H9 (cell line): ENCODE results near the gene BTRC. TPM values are rescaled to one million over a fixed set of nuclear protein-coding genes. Genes with fewer than 3 reads are reported as not detected.

Experiments used
- DNase-seq: peaks from one replicate; pipeline ENCODE4 v3.0.0-alpha.2; 2017
- H2AFZ ChIP-seq: one replicate; pipeline ENCODE4 v1.6.1; 2013; ENCODE audit warnings: mild to moderate bottlenecking, low read length, control low read depth, moderate library complexity
- H2AK5ac ChIP-seq: 2 replicates; pipeline ENCODE4 v1.6.1; 2013; ENCODE audit warnings: low read length, control low read depth, mixed read lengths; ENCODE audit not compliant: insufficient read length
- H2BK120ac ChIP-seq: one replicate; pipeline ENCODE4 v1.6.1; 2013; ENCODE audit warnings: low read depth, mild to moderate bottlenecking, low read length, control low read depth, inconsistent platforms; ENCODE audit not compliant: poor library complexity, severe bottlenecking
- H2BK12ac ChIP-seq: 2 replicates; pipeline ENCODE4 v1.6.1; 2013; ENCODE audit warnings: low read length, control low read depth, mixed read lengths, low read depth; ENCODE audit not compliant: insufficient read length
- H2BK15ac ChIP-seq: 2 replicates; pipeline ENCODE4 v1.6.1; 2013; ENCODE audit warnings: low read depth, low read length, control low read depth
- H2BK20ac ChIP-seq: one replicate; pipeline ENCODE4 v1.6.1; 2013; ENCODE audit warnings: low read depth, mild to moderate bottlenecking, low read length, control low read depth, inconsistent platforms; ENCODE audit not compliant: poor library complexity, severe bottlenecking
- H2BK5ac ChIP-seq: 2 replicates; pipeline ENCODE4 v1.6.1; 2013; ENCODE audit warnings: low read length, control low read depth, mixed read lengths; ENCODE audit not compliant: insufficient read length
- H3K14ac ChIP-seq: 2 replicates; pipeline ENCODE4 v1.6.1; 2013; ENCODE audit warnings: low read length, control low read depth; ENCODE audit not compliant: insufficient read depth
- H3K18ac ChIP-seq: 2 replicates; pipeline ENCODE4 v1.6.1; 2013; ENCODE audit warnings: low read depth, mild to moderate bottlenecking, mixed read lengths, low read length, control low read depth; ENCODE audit not compliant: insufficient read length
- H3K23ac ChIP-seq: 2 replicates; pipeline ENCODE4 v1.6.1; 2013; ENCODE audit warnings: low read length, control low read depth, mixed read lengths, low read depth; ENCODE audit not compliant: insufficient read length
- H3K23me2 ChIP-seq: 2 replicates; pipeline ENCODE4 v1.6.1; 2013; ENCODE audit warnings: low read depth, mild to moderate bottlenecking, mixed read lengths, low read length, control low read depth; ENCODE audit not compliant: insufficient read length, poor library complexity, severe bottlenecking
- H3K27ac ChIP-seq: 2 replicates; pipeline ENCODE4 v1.5.1; 2013; ENCODE audit warnings: low read length, control low read depth, mixed read lengths, low read depth; ENCODE audit not compliant: insufficient read length
- H3K27me3 ChIP-seq: 2 replicates; pipeline ENCODE4 v1.6.1; 2013; ENCODE audit warnings: low read length, control low read depth, inconsistent platforms; ENCODE audit not compliant: insufficient read depth
- H3K4ac ChIP-seq: 2 replicates; pipeline ENCODE4 v1.6.1; 2013; ENCODE audit warnings: low read depth, mild to moderate bottlenecking, control low read depth, inconsistent platforms, low read length, moderate library complexity
- H3K4me1 ChIP-seq: 2 replicates; pipeline ENCODE4 v1.6.1; 2013; ENCODE audit warnings: low read length, control low read depth, inconsistent platforms; ENCODE audit not compliant: insufficient read depth
- H3K4me2 ChIP-seq: 2 replicates; pipeline ENCODE4 v1.6.1; 2013; ENCODE audit warnings: low read length, control low read depth, mixed read lengths; ENCODE audit not compliant: insufficient read length, insufficient read depth
- H3K56ac ChIP-seq: 2 replicates; pipeline ENCODE4 v1.6.1; 2013; ENCODE audit warnings: low read depth, mild to moderate bottlenecking, mixed read lengths, low read length, control low read depth; ENCODE audit not compliant: insufficient read length
- H3K79me1 ChIP-seq: 2 replicates; pipeline ENCODE4 v1.6.1; 2013; ENCODE audit warnings: low read depth, mild to moderate bottlenecking, moderate library complexity, low read length, control low read depth, inconsistent platforms; ENCODE audit not compliant: insufficient read depth, poor library complexity, severe bottlenecking
- H3K79me2 ChIP-seq: 2 replicates; pipeline ENCODE4 v1.6.1; 2013; ENCODE audit warnings: low read length, control low read depth, inconsistent platforms; ENCODE audit not compliant: insufficient read depth
- H3K9ac ChIP-seq: 2 replicates; pipeline ENCODE4 v1.6.1; 2013; ENCODE audit warnings: low read length, control low read depth, mixed read lengths; ENCODE audit not compliant: insufficient read length; ENCODE audit errors: extremely low read depth
- H3K9me3 ChIP-seq: one replicate; pipeline ENCODE4 v1.6.1; 2013; ENCODE audit warnings: low read depth, low read length, inconsistent platforms; ENCODE audit not compliant: control insufficient read depth
- H3T11ph ChIP-seq: one replicate; pipeline ENCODE4 v1.6.1; 2013; ENCODE audit warnings: mild to moderate bottlenecking, low read length, control low read depth, inconsistent platforms
- H4K20me1 ChIP-seq: one replicate; pipeline ENCODE4 v1.6.1; 2013; ENCODE audit not compliant: control insufficient read depth, insufficient read length, insufficient read depth
- H4K5ac ChIP-seq: 2 replicates; pipeline ENCODE4 v1.6.1; 2013; ENCODE audit warnings: low read depth, mild to moderate bottlenecking, mixed read lengths, low read length, control low read depth; ENCODE audit not compliant: insufficient read length
- H4K8ac ChIP-seq: replicated peaks from 2 replicates; pipeline ENCODE4 v1.6.1; 2013; ENCODE audit warnings: low read length, control low read depth, mixed read lengths, low read depth; ENCODE audit not compliant: insufficient read length
- H4K91ac ChIP-seq: 2 replicates; pipeline ENCODE4 v1.6.1; 2013; ENCODE audit warnings: low read depth, mild to moderate bottlenecking, moderate library complexity, mixed read lengths, low read length, control low read depth; ENCODE audit not compliant: insufficient read length
- H3K27ac Mint-ChIP-seq, 3 experiments: 2 replicates in 2 of 3; 3 replicates in 1 of 3; pipeline ENCODE4 v1.8.0; 2020 to 2021; ENCODE audit warnings: mixed read lengths in 3 of 3, mild to moderate bottlenecking in 1 of 3, moderate library complexity in 1 of 3
- H3K27me3 Mint-ChIP-seq: 2 replicates; pipeline ENCODE4 v1.8.0; 2021; ENCODE audit warnings: low read depth, mild to moderate bottlenecking, moderate library complexity, mixed read lengths
- H3K36me3 Mint-ChIP-seq, 3 experiments: 2 replicates in 2 of 3; 3 replicates in 1 of 3; pipeline ENCODE4 v1.8.0; 2020 to 2021; ENCODE audit warnings: low read depth in 3 of 3, mixed read lengths in 3 of 3; ENCODE audit not compliant: insufficient read depth in 1 of 3
- H3K4me1 Mint-ChIP-seq, 2 experiments: 2 replicates each; pipeline ENCODE4 v1.8.0; 2020; ENCODE audit warnings: mixed read lengths in 2 of 2
- H3K4me3 Mint-ChIP-seq, 2 experiments: 2 replicates in 1 of 2; 3 replicates in 1 of 2; pipeline ENCODE4 v1.8.0; 2020 to 2021; ENCODE audit warnings: mild to moderate bottlenecking in 2 of 2, mixed read lengths in 2 of 2, moderate library complexity in 1 of 2
- H3K9me3 Mint-ChIP-seq, 2 experiments: 2 replicates in 1 of 2; 3 replicates in 1 of 2; pipeline ENCODE4 v1.8.0; 2020; ENCODE audit warnings: mild to moderate bottlenecking in 2 of 2, mixed read lengths in 2 of 2, moderate library complexity in 1 of 2
- CTCF ChIP-seq: fragments of 200-600 bp; sonication (generic); conservative IDR thresholded peaks from 3 replicates; pipeline ENCODE4 v1.8.0; 2021; ENCODE audit warnings: antibody characterized with exemption, mild to moderate bottlenecking
- WGBS: extraction: QIAGEN DNeasy Blood & Tissue Kit; methylation state at CpG from one replicate; pipeline ENCODE4 v1.1.7; 2013; ENCODE audit warnings: missing lambda C conversion rate, low lambda C conversion rate, mixed read lengths; ENCODE audit not compliant: insufficient read length; ENCODE audit errors: extremely low coverage; 5-methylcytosine and 5-hydroxymethylcytosine counted together
- total RNA-seq: library from RNA; stranded (reverse); gene quantifications from 2 replicates; pipeline ENCODE4 v1.2.1, GENCODE V29; 2021

The BTRC gene
- total RNA-seq, 1 experiment from 2014 or later: 24.2 TPM

GRCh38 chr10:101579516-101579870, 225.5 kb downstream of the BTRC start:
- Histone ChIP-seq H4K5ac (no peak overlapping the region), H2BK20ac (no peak overlapping the region), H3K23me2 (no peaks in the 10 kb centered on the region), H2AK5ac (no peak overlapping the region), H3K18ac (no peak overlapping the region), H3K79me1 (no peaks in the 10 kb centered on the region), H3K4ac (no peak overlapping the region), H3K9me3 (no peaks in the 10 kb centered on the region), H3K4me2 (no peak overlapping the region), H2BK15ac (no peak overlapping the region), H2BK120ac (no peak overlapping the region), H3K4me1 (0 out of 2 replicates have a peak, but pooled peaks cover 2% of the 10 kb centered on the region), H3K79me2 (no peaks in the 10 kb centered on the region), H3T11ph (no peak overlapping the region), H3K14ac (no peak overlapping the region), H3K27ac (no peak overlapping the region), H4K91ac (no peak overlapping the region), H3K27me3 (no peaks in the 10 kb centered on the region), H2BK12ac (no peak overlapping the region), H3K23ac (no peak overlapping the region), H3K56ac (no peak overlapping the region), H2AFZ (no peak overlapping the region), H4K8ac (no peak overlapping the region), H4K20me1 (peaks cover 3% of the 10 kb centered on the region), H2BK5ac (no peak overlapping the region), H3K9ac (no peak overlapping the region)
- peaks cover 25 to 37% of the 10 kb centered on the region in 2 experiments for H3K4me1 Mint-ChIP-seq
- WGBS: no CpG with 5 or more reads among the region's 12 CpGs
- no peak for DNase-seq
- H3K9me3 Mint-ChIP-seq: peaks cover 3 to 8% of the 10 kb centered on the region in 2 experiments; a peak in 4 of 5 replicates
- no peak for TF ChIP-seq CTCF
- H3K4me3 Mint-ChIP-seq: no peak overlapping the region
- peaks cover 8% of the 10 kb centered on the region for H3K27me3 Mint-ChIP-seq
- H3K27ac Mint-ChIP-seq: no peak overlapping the region
- H3K36me3 Mint-ChIP-seq: peaks cover 25 to 66% (median 52%) of the 10 kb centered on the region in 3 experiments
